Measurements from ENCODE around the gene AOPEP.

AOPEP gene

DNA sequence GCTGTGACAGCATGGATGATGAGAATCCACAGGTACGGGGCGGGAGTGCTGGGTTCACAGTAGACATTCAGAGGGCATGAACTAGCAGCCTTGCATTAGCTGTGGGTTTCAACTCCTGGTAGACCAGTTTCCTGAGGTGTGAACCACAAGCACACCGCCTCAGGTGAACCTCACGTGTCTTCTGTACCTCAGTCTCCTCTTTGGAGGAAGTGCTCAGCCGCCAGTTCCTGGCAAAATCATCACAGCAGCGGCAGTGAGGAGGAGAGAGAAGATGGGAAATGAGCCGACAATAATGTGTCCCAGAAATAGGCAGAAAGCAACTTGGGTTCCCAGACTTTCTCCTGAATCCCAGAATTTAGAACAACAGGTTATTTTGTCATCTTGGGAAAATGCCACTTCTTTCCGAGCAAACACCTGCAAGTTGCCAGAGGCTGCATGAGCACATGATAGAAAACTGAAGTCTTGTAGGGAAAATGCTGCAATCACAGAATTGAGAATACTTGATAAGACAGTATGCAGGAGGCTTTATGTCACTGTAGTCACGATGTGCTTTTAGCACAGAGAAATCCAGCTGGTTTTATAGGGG lies 258.5 kb downstream of the AOPEP start:
- DNase-seq (ENCODE audit: low spot score): no peak
- in situ Hi-C loops (cut with MboI; ENCODE audit: low sequenced_read_pairs, unreplicated experiment): no loop called here
- TF ChIP-seq CTCF (IDR thresholded peaks at IDR 0.05; ENCODE audit: borderline replicate concordance, control extremely low read depth, extremely low read depth, insufficient read depth, missing control alignments): no peak

DNA sequence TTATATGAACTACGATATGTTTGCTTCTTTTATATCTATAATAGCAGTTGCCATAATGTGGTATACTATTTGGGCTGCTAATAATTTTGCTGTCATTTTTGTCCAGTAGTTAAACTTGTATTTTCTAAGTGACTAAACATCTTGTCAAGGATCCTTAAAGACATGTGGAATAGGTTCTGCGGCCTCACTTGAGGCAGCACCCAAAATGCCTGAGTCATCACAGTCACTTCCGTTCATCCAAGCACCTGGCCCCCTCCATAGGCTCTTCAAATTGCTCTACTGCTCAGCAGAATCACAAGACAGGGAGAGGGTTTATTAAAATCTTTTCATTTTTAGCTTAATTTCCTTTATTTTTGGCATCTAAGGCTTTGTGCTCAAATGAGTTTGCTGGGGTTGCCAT lies 259.1 kb downstream of the AOPEP start:
- TF ChIP-seq CTCF (IDR thresholded peaks at IDR 0.05; ENCODE audit: borderline replicate concordance, control extremely low read depth, extremely low read depth, insufficient read depth, missing control alignments): no peak
- in situ Hi-C loops (cut with MboI; ENCODE audit: low sequenced_read_pairs, unreplicated experiment): no loop called here
- DNase-seq (ENCODE audit: low spot score): no peak

- TF ChIP-seq CTCF (IDR thresholded peaks at IDR 0.05; ENCODE audit: borderline replicate concordance, control extremely low read depth, extremely low read depth, insufficient read depth, missing control alignments): no peak
- in situ Hi-C loops (cut with MboI; ENCODE audit: low sequenced_read_pairs, unreplicated experiment): no loop called here
- no peak for DNase-seq (ENCODE audit: low spot score)
Observed at GRCh38 chr9:94987731-94988130, 261.2 kb downstream of the AOPEP start.

GRCh38 chr9:94990897-94991561 lies 264.5 kb downstream of the AOPEP start:
- TF ChIP-seq CTCF (IDR thresholded peaks at IDR 0.05; ENCODE audit: borderline replicate concordance, control extremely low read depth, extremely low read depth, insufficient read depth, missing control alignments): no peak
- in situ Hi-C loops (cut with MboI; ENCODE audit: low sequenced_read_pairs, unreplicated experiment): no loop called here

DNA sequence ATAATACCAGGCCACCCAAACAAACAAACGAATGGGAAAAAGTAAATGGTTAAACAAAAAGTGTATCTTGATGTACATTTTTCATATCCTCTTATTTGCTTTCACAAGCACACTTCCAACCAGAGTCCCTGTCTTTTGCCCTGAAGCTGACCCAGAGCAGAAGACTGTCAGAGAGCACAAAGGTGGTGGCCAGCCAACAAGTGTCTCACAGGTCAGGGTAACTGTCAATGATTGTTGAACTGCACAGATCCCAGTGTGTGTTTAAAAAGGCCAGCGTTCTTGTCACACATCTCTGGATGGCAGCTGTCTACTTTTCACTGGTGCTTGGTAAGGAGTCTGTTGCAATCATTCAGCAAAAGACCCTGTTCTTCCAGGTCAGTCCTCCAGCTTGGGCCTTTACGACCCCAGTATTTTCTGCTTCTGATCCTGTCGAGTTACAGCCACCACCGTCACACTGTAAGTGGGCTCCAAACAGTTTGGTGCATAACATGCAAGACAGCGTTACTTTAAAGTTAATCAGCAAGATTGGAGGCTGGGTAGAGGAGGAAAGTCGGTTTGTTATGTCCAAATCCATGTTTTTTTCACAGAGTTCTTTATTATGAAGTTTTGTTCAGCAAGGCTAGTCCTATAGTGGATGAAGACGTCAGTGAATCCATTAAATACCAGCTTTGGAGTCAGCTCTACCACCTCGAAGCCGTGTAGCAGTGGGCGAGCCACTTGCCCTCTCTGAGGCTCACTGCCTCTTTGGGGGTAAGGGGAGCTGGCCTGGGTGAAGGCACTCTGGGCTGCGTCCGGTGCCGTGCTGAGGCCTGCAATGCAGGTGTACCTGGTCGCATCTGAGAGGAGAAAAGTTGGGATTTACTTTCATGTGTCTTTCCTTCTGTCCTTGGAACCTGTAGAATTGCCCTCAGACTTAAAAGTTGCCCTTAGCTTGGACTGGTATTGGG lies 265.7 kb downstream of the AOPEP start:
- DNase-seq (ENCODE audit: low spot score): no peak
- in situ Hi-C loops (cut with MboI; ENCODE audit: low sequenced_read_pairs, unreplicated experiment): no loop called here
- no peak for TF ChIP-seq CTCF (IDR thresholded peaks at IDR 0.05; ENCODE audit: borderline replicate concordance, control extremely low read depth, extremely low read depth, insufficient read depth, missing control alignments)

More at GRCh38 chr9:94990897-94991561, 264.5 kb downstream of the AOPEP start:
- DNase-seq (ENCODE audit: low spot score): no peak

- in situ Hi-C loops (cut with MboI; ENCODE audit: low sequenced_read_pairs, unreplicated experiment): no loop called here
- TF ChIP-seq CTCF (IDR thresholded peaks at IDR 0.05; ENCODE audit: borderline replicate concordance, control extremely low read depth, extremely low read depth, insufficient read depth, missing control alignments): no peak
- DNase-seq (ENCODE audit: low spot score): no peak
Observed at GRCh38 chr9:94993160-94993820, 266.8 kb downstream of the AOPEP start.
